OCI-LY7 (cell line): ENCODE measurements around the gene TFEB. TPM values are rescaled to one million over a fixed set of nuclear protein-coding genes. Genes with fewer than 3 reads are reported as not detected.

Experiments
- BruUV-seq: library from RNA; stranded (reverse); fragments of 400-500 nt; replicated peaks from 2 replicates; lab custom pipeline; 2021; lab: Mats Ljungman, UMichigan
- CTCF ChIA-PET: fragments of 300-600 bp; sonication (Branson Sonifier 250); formaldehyde crosslinking; loops from one replicate; lab custom pipeline; 2022; ENCODE audit warnings: antibody characterized with exemption; ENCODE audit not compliant: unreplicated experiment; lab: Charles Lee
- POLR2A ChIA-PET: fragments of 300-600 bp; sonication (Branson Sonifier 250); formaldehyde crosslinking; loops from one replicate; lab custom pipeline; 2022; ENCODE audit warnings: antibody characterized with exemption; lab: Charles Lee
- DNase-seq: peaks from one replicate; pipeline ENCODE4 v3.0.0-alpha.2; 2015; ENCODE audit warnings: low spot score
- H2AFZ ChIP-seq: fragments of 200-600 bp; sonication (generic), shearing (Covaris generic); 2 replicates; pipeline ENCODE4 v1.6.1; 2014; ENCODE audit warnings: mild to moderate bottlenecking, antibody characterized with exemption, low read length, moderate library complexity
- H3K27ac ChIP-seq: fragments of 200-600 bp; sonication (generic); 2 replicates; pipeline ENCODE4 v1.5.1; 2014; ENCODE audit warnings: mixed run types, low read depth, mild to moderate bottlenecking, moderate library complexity, low read length, inconsistent platforms; ENCODE audit not compliant: poor library complexity, severe bottlenecking
- H3K36me3 ChIP-seq: fragments of 200-600 bp; sonication (generic); 2 replicates; pipeline ENCODE4 v1.6.1; 2014; ENCODE audit warnings: mild to moderate bottlenecking, antibody characterized with exemption, low read length, moderate library complexity, mixed read lengths; ENCODE audit not compliant: insufficient read depth
- H3K4me1 ChIP-seq: fragments of 200-600 bp; sonication (generic); 2 replicates; pipeline ENCODE4 v1.5.1; 2014; ENCODE audit warnings: mild to moderate bottlenecking, low read length; ENCODE audit not compliant: insufficient read depth, poor library complexity, severe bottlenecking
- H3K4me2 ChIP-seq: fragments of 200-600 bp; sonication (generic); 2 replicates; pipeline ENCODE4 v1.6.1; 2014; ENCODE audit warnings: mild to moderate bottlenecking, low read length
- H3K4me3 ChIP-seq: fragments of 200-600 bp; sonication (generic); 2 replicates; pipeline ENCODE4 v1.5.1; 2014; ENCODE audit warnings: mild to moderate bottlenecking, low read depth, low read length; ENCODE audit not compliant: poor library complexity, severe bottlenecking
- H3K79me2 ChIP-seq: fragments of 200-600 bp; sonication (generic); 2 replicates; pipeline ENCODE4 v1.6.1; 2016; ENCODE audit warnings: low read depth, mild to moderate bottlenecking, low read length, moderate library complexity, mixed read lengths; ENCODE audit not compliant: insufficient read depth
- H3K9me2 ChIP-seq: fragments of 200-600 bp; sonication (generic); 2 replicates; pipeline ENCODE4 v1.6.1; 2016; ENCODE audit warnings: mild to moderate bottlenecking, low read length, mixed read lengths; ENCODE audit not compliant: insufficient read depth
- H3K9me3 ChIP-seq: fragments of 200-600 bp; sonication (generic); 2 replicates; pipeline ENCODE4 v1.6.1; 2014; ENCODE audit warnings: mild to moderate bottlenecking, mixed run types, low read length, mixed read lengths
- H4K20me1 ChIP-seq: fragments of 200-600 bp; sonication (generic); 2 replicates; pipeline ENCODE4 v1.6.1; 2014; ENCODE audit warnings: mild to moderate bottlenecking, antibody characterized with exemption, low read length, moderate library complexity, mixed read lengths; ENCODE audit not compliant: insufficient read depth
- EZH2phosphoT487 ChIP-seq: fragments of 200-600 bp; sonication (generic); IDR thresholded peaks from 2 replicates; pipeline ENCODE4 v1.6.1; 2018; ENCODE audit warnings: low read depth, borderline replicate concordance, mild to moderate bottlenecking, mixed run types, antibody characterized with exemption, low read length, moderate library complexity, mixed read lengths
- intact Hi-C: fragments of 100-400 bp; cut with micrococcal nuclease; formaldehyde crosslinking; loops from one replicate; pipeline ENCODE4 v1.10.0; 2022; ENCODE audit not compliant: unreplicated experiment
- total RNA-seq, 2 experiments: library from RNA; depleted of rRNA in 1 of 2; stranded (reverse); fragments of >200 nt in 1 of 2; shearing (Covaris generic) in 1 of 2; gene quantifications; 2 replicates each; pipeline ENCODE4 v1.2.3, GENCODE V29; 2014 to 2022
- TF ChIP-seq, protein P1 (sequence below): fragments of 200-600 bp; sonication (generic); conservative IDR thresholded peaks from 2 replicates; pipeline ENCODE4 v1.5.1; 2014; ENCODE audit warnings: mild to moderate bottlenecking, antibody characterized with exemption, low read length, moderate library complexity, mixed read lengths

Gene TFEB
- total RNA-seq, 2 experiments from 2014 or later, result 36.8 to 60.0 TPM

GRCh38 chr6:41741625-41742490, 6.5 kb upstream of the TFEB start:
- H3K4me1 ChIP-seq, result no peaks in the 10 kb centered on the region
- no peaks in the 10 kb centered on the region for H3K9me3 ChIP-seq
- no peaks in the 10 kb centered on the region for H3K36me3 ChIP-seq
- DNase-seq, result no peak
- no peak overlapping the region for H2AFZ ChIP-seq
- ChIA-PET POLR2A (interaction anchor here (0.7 kb wide), 1 partner anchor 298 kb away, joined by 3 read pairs; no protein-coding TSS in a partner anchor), CTCF (no interaction called here)
- BruUV-seq, result no TSS peak
- no peaks in the 10 kb centered on the region for H3K9me2 ChIP-seq
- H3K4me2 ChIP-seq, result no peak overlapping the region
- no peaks in the 10 kb centered on the region for H3K79me2 ChIP-seq
- H4K20me1 ChIP-seq, result no peaks in the 10 kb centered on the region
- intact Hi-C loops, result no loop called here
- H3K4me3 ChIP-seq, result no peak overlapping the region
- TF ChIP-seq EZH2phosphoT487, result no peak
- TF ChIP-seq, protein P1, sequence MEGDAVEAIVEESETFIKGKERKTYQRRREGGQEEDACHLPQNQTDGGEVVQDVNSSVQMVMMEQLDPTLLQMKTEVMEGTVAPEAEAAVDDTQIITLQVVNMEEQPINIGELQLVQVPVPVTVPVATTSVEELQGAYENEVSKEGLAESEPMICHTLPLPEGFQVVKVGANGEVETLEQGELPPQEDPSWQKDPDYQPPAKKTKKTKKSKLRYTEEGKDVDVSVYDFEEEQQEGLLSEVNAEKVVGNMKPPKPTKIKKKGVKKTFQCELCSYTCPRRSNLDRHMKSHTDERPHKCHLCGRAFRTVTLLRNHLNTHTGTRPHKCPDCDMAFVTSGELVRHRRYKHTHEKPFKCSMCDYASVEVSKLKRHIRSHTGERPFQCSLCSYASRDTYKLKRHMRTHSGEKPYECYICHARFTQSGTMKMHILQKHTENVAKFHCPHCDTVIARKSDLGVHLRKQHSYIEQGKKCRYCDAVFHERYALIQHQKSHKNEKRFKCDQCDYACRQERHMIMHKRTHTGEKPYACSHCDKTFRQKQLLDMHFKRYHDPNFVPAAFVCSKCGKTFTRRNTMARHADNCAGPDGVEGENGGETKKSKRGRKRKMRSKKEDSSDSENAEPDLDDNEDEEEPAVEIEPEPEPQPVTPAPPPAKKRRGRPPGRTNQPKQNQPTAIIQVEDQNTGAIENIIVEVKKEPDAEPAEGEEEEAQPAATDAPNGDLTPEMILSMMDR, result no peak
- no peak overlapping the region for H3K27ac ChIP-seq

DNA sequence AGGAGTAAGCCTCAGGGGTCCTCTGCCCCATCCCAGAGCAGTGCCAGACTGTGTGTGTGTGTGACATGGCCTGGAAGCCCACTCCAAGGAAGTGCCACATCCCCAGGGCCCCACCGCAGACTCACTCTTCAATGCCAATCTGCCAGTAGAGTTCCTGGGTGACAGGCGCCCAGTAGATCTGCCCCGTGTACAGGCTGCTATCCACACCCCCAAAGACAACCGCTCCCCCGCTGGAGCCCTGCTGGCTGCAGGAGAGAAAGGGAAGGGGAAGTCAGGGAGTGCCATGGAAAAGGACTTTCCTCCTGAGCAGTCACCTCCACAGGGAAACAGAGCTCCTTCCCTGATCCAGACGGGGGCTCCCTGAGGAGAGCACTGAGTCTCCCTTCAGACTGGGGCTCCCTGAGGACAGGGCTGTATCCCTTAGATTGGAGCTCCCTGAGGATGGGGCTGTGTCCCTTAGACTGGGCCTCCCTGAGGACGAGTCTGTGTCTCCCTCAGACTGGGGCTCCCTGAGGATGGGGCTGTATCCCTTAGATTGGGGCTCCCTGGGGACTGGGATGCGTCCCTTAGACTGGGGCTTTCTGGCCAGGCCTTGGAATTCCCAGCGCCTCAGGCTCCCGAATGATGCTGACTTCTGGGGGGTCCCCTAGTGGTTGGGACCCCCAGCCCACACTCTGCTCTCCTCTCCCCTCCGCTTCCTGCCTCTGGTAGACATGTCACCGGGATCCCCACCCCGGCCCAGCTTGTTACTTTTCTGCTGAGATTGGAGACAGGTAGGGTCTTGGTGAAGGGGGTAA, 5.2 kb upstream of the TFEB start:
- BruUV-seq, result no TSS peak
- no peak overlapping the region for H2AFZ ChIP-seq
- H3K4me1 ChIP-seq, result peaks cover 9% of the 10 kb centered on the region
- H3K9me2 ChIP-seq, result no peaks in the 10 kb centered on the region
- H4K20me1 ChIP-seq, result no peaks in the 10 kb centered on the region
- no peak overlapping the region for H3K4me3 ChIP-seq
- no peak for DNase-seq
- no peaks in the 10 kb centered on the region for H3K9me3 ChIP-seq
- no peaks in the 10 kb centered on the region for H3K79me2 ChIP-seq
- H3K4me2 ChIP-seq, result no peak overlapping the region
- TF ChIP-seq EZH2phosphoT487, result no peak
- TF ChIP-seq, protein P1, result no peak
- H3K27ac ChIP-seq, result no peak overlapping the region
- POLR2A ChIA-PET, result no interaction called here
- no peaks in the 10 kb centered on the region for H3K36me3 ChIP-seq
- CTCF ChIA-PET, result no interaction called here
- intact Hi-C loops, result no loop called here
